ENCODE results near the gene GPR27.

The GPR27 gene

DNA sequence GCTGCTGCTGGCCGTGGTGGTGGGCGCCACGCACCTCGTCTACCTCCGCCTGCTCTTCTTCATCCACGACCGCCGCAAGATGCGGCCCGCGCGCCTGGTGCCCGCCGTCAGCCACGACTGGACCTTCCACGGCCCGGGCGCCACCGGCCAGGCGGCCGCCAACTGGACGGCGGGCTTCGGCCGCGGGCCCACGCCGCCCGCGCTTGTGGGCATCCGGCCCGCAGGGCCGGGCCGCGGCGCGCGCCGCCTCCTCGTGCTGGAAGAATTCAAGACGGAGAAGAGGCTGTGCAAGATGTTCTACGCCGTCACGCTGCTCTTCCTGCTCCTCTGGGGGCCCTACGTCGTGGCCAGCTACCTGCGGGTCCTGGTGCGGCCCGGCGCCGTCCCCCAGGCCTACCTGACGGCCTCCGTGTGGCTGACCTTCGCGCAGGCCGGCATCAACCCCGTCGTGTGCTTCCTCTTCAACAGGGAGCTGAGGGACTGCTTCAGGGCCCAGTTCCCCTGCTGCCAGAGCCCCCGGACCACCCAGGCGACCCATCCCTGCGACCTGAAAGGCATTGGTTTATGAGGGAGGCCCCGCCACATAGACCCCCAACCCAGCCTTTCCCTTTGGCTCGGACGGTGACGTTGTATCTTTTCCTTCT, 1.1 kb downstream of the GPR27 start:
- DNase-seq (ENCODE audit: low read depth): no peak
- TF ChIP-seq, protein P1, sequence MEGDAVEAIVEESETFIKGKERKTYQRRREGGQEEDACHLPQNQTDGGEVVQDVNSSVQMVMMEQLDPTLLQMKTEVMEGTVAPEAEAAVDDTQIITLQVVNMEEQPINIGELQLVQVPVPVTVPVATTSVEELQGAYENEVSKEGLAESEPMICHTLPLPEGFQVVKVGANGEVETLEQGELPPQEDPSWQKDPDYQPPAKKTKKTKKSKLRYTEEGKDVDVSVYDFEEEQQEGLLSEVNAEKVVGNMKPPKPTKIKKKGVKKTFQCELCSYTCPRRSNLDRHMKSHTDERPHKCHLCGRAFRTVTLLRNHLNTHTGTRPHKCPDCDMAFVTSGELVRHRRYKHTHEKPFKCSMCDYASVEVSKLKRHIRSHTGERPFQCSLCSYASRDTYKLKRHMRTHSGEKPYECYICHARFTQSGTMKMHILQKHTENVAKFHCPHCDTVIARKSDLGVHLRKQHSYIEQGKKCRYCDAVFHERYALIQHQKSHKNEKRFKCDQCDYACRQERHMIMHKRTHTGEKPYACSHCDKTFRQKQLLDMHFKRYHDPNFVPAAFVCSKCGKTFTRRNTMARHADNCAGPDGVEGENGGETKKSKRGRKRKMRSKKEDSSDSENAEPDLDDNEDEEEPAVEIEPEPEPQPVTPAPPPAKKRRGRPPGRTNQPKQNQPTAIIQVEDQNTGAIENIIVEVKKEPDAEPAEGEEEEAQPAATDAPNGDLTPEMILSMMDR (conservative IDR thresholded peaks at IDR 0.05; ENCODE audit: low read length): no peak
- no peak overlapping the region for H3K4me3 ChIP-seq (ENCODE audit: low read length)

DNA sequence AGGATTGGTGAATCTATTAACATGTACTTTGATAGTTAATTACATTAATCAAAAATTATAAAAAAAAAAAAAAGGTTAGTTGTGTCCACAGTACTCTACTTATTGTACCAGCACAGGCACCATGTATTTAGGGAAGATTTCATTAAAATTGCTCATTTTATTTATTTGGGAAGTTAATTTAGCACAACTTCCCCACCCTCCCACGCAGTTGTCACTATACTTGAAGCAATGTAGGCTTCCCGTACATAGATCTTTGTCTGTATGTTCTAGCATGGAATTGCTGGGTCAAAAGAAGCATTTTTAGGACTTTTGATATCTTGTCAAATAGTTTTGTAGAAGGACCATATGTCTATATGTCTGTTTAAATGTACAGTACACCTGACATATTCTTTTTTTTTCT, 4.4 kb downstream of the GPR27 start:
- no peak overlapping the region for H3K4me3 ChIP-seq (ENCODE audit: low read length)
- no peak for DNase-seq (ENCODE audit: low read depth)
- TF ChIP-seq, protein P1 (conservative IDR thresholded peaks at IDR 0.05; ENCODE audit: low read length): no peak

DNA sequence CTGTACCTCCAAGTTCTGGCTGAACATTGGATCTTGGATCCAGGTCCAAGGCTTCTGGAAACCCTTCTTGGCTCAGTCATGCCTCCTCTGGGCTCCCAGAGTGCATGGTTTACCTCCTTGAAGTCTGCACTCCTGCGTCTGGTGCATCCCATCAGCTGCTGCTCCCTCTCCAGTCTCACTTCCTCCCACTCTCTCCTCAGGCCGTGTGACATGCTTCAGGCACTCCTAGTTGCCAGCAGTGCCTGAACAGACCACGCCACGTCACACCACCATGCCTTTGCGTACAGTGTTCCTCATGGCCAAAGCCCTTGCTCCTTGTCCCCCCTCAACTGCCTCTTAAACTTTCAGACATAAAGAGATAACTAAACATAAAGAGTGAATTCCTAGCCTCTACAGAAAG, 5.7 kb downstream of the GPR27 start:
- no peak overlapping the region for H3K4me3 ChIP-seq (ENCODE audit: low read length)
- DNase-seq (ENCODE audit: low read depth): no peak
- TF ChIP-seq, protein P1 (conservative IDR thresholded peaks at IDR 0.05; ENCODE audit: low read length): no peak

DNA sequence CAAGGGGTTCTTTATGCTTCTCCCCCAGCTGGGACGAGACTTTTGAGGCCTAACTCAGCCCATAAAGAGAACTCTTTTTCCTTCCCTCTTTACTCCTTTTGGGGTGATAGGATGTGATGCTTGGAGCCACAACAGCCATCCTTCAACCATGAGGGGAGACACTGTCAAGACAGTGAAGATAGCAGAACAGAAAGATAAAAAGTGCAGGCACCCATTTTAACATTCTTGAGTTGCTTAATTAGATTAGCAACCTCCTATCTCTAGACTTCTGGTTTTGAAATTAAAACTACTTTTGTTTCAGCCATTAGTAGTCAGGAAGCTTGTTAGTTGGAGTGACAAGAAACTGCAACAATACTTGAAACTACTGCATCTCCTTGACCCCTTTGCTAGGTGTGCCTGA, 6.5 kb downstream of the GPR27 start:
- TF ChIP-seq, protein P1 (conservative IDR thresholded peaks at IDR 0.05; ENCODE audit: low read length): no peak
- DNase-seq (ENCODE audit: low read depth): no peak

DNA sequence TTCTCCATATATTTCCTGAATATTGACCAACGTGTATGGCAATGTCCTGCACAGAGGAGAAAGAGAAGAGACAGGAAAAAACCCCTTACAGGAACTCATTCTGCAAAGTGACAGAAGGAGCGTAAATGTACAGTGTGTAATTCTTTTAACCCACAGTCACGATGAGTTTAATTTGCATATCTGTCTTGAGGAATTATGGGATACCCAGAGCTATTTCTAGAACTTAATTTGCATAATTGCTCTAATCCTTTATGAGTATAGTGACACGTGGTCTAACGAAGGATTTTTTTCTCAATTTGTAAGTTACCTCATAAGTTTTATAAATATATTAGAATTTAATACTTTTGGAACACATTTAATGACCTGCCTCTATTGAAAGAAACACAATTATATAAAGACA, 9.8 kb downstream of the GPR27 start:
- DNase-seq (ENCODE audit: low read depth): no peak
- H3K4me3 ChIP-seq (ENCODE audit: low read length): no peak overlapping the region
- TF ChIP-seq, protein P1 (conservative IDR thresholded peaks at IDR 0.05; ENCODE audit: low read length): no peak

More for the DNA sequence above, 6.5 kb downstream of the GPR27 start:
- H3K4me3 ChIP-seq (ENCODE audit: low read length): no peak overlapping the region

DNA sequence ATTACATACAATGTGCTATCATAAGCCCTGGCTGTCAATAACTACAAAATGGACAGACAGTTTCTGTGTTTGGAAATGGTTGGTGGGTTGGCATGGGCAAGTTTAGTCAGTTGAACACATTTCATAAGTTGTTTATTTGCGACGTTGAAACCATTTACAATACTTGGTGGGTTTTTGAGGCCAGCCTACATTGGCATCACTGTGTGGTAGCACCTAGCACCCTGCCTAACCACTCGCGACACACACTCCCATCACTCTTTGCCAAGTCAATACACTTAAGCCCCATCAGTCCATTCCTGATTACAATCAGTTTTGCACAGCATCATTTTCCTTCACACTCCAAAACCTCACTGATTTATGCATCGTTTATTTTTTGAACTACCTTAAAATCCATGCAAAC, 17.5 kb downstream of the GPR27 start:
- DNase-seq (ENCODE audit: low read depth): no peak
- H3K4me3 ChIP-seq (ENCODE audit: low read length): no peak overlapping the region
- TF ChIP-seq, protein P1 (conservative IDR thresholded peaks at IDR 0.05; ENCODE audit: low read length): no peak

DNA sequence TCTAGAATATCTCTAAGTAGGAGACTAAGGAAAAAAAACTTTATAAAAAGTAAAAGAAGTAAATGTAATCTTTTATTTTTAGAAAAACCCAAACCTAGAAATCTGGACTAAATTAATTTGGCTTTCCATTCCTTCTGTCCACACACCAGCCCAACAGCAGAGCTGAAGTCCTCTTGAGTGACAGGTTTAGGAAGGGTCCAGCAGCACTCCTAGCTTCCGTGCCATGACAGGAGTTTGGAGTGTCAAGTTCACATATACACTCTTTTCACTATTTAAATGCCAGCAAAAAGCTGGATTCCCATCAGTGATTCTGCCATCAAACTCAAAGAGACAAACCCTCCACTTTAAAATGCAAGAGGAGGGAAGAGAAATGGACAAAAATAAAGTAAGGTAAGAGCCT, 18.2 kb downstream of the GPR27 start:
- no peak for DNase-seq (ENCODE audit: low read depth)
- TF ChIP-seq, protein P1 (conservative IDR thresholded peaks at IDR 0.05; ENCODE audit: low read length): no peak
- H3K4me3 ChIP-seq (ENCODE audit: low read length): no peak overlapping the region

Data from AG10803 (cell line).